Astrocyte (in vitro differentiated cells and primary cell): ENCODE data around the gene UBE4B.

Experiments used
- EZH2 ChIP-seq: IDR thresholded peaks from 2 replicates; pipeline ENCODE4 v1.6.1; 2012; ENCODE audit warnings: mild to moderate bottlenecking, low read length, inconsistent platforms; ENCODE audit not compliant: insufficient read depth
- TF ChIP-seq, protein P1 (sequence below): IDR thresholded peaks from 2 replicates; pipeline ENCODE4 v1.5.1; 2011; ENCODE audit warnings: low read depth, mild to moderate bottlenecking, inconsistent platforms, low read length, moderate library complexity; ENCODE audit not compliant: insufficient read depth

DNA sequence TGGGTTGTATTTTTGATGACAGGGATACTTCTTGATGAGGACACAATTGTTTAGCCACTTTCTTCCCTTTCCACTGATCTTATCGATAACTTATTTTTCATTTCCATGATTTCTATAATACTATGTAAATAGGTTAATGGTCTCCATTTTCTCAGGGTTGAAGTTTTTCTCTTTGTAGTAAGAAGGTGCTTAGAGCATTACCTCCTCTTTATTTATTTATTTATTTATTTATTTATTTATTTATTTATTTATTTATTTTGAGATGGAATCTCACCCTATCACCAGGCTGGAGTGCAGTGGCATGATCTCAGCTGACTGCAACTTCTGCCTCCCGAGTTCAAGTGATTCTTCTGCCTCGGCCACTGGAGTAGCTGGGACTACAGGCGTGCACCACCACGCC is 70.4 kb downstream of the UBE4B start:
- TF ChIP-seq, protein P1, sequence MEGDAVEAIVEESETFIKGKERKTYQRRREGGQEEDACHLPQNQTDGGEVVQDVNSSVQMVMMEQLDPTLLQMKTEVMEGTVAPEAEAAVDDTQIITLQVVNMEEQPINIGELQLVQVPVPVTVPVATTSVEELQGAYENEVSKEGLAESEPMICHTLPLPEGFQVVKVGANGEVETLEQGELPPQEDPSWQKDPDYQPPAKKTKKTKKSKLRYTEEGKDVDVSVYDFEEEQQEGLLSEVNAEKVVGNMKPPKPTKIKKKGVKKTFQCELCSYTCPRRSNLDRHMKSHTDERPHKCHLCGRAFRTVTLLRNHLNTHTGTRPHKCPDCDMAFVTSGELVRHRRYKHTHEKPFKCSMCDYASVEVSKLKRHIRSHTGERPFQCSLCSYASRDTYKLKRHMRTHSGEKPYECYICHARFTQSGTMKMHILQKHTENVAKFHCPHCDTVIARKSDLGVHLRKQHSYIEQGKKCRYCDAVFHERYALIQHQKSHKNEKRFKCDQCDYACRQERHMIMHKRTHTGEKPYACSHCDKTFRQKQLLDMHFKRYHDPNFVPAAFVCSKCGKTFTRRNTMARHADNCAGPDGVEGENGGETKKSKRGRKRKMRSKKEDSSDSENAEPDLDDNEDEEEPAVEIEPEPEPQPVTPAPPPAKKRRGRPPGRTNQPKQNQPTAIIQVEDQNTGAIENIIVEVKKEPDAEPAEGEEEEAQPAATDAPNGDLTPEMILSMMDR = no peak
- TF ChIP-seq EZH2 = no peak
